Transverse colon (tissue), 4 donors: Measurements from ENCODE around the gene SULF2. TPM values are rescaled to one million over a fixed set of nuclear protein-coding genes. Genes with fewer than 3 reads are reported as not detected.

Experiments
- DNase-seq: peaks from one replicate; pipeline ENCODE4 v3.0.0-alpha.2; 2019
- H3K27ac ChIP-seq, 4 donors: fragments of 200-600 bp; sonication (generic); 2 replicates each; pipeline ENCODE4 v1.5.1; 2016 to 2018; ENCODE audit warnings: inconsistent platforms in 4 of 4
- H3K27me3 ChIP-seq: fragments of 200-600 bp; sonication (generic); 2 replicates; pipeline ENCODE4 v1.5.1; 2017; ENCODE audit warnings: inconsistent platforms
- H3K36me3 ChIP-seq, 4 donors: fragments of 200-600 bp; sonication (generic); 2 replicates each; pipeline ENCODE4 v1.5.1; 2017 to 2019; ENCODE audit warnings: inconsistent platforms in 4 of 4
- H3K4me1 ChIP-seq, 4 donors: fragments of 200-600 bp; sonication (generic); 2 replicates each; pipeline ENCODE4 v1.5.1; 2017 to 2020; ENCODE audit warnings: inconsistent platforms in 4 of 4
- H3K4me3 ChIP-seq, 4 donors: fragments of 200-600 bp; sonication (generic); 1 replicate in 1 of 4; 2 replicates in 3 of 4; pipeline versions ENCODE4 v1.5.1 to v1.6.1; 2017 to 2019; ENCODE audit warnings: inconsistent platforms in 4 of 4
- H3K9me3 ChIP-seq, 2 donors: fragments of 200-600 bp; sonication (generic); 2 replicates each; pipeline ENCODE4 v1.5.1; 2017 to 2019; ENCODE audit warnings: inconsistent platforms in 2 of 2
- CTCF ChIP-seq, 5 experiments: fragments of 200-600 bp in 3 of 5; fragments of 450-650 bp in 2 of 5; sonication (generic) in 3 of 5; IDR thresholded peaks; 1 replicate in 2 of 5; 2 replicates in 3 of 5; pipeline ENCODE4 v1.5.1; 2016 to 2017; ENCODE audit warnings: antibody characterized with exemption in 5 of 5, inconsistent platforms in 3 of 5, mild to moderate bottlenecking in 2 of 5, moderate library complexity in 1 of 5
- EP300 ChIP-seq: sonication (generic); formaldehyde crosslinking; IDR thresholded peaks from one replicate; pipeline ENCODE4 v1.6.1; 2017; ENCODE audit warnings: antibody characterized with exemption, low read depth
- POLR2A ChIP-seq: fragments of 450-650 bp; IDR thresholded peaks from one replicate; pipeline ENCODE4 v1.6.1; 2016; ENCODE audit warnings: antibody characterized with exemption, mild to moderate bottlenecking, moderate library complexity
- POLR2AphosphoS5 ChIP-seq, 3 donors: sonication (generic); formaldehyde crosslinking; IDR thresholded peaks; one replicate each; pipeline ENCODE4 v1.6.1; 2016; ENCODE audit warnings: antibody characterized with exemption in 3 of 3
- WGBS, 2 donors: methylation state at CpG; one replicate each; pipeline ENCODE4 v1.1.5; 2018; ENCODE audit warnings: low coverage in 1 of 2; 5-methylcytosine and 5-hydroxymethylcytosine counted together
- in situ Hi-C, 4 donors: fragments of 200-750 bp; cut with MboI; loops; one replicate each; pipeline versions ENCODE4 v1.15.0 to v1.15.1; 2017; ENCODE audit warnings: low sequenced_read_pairs in 3 of 4, low pct_ligation_motif_present in 1 of 4, low pct_unique_long_range_greater_than_20kb in 1 of 4
- intact Hi-C: fragments of 100-400 bp; cut with DNase I; formaldehyde crosslinking; loops from one replicate; pipeline ENCODE4 v1.15.1; 2023; ENCODE audit warnings: low total_unique reads
- total RNA-seq, 4 donors: library from RNA; depleted of rRNA; stranded (reverse); fragments of >200 nt; gene quantifications; one replicate each; pipeline ENCODE4 v1.1.0, GENCODE V29; 2016

SULF2 gene
- total RNA-seq, 4 donors from 2014 or later, result 103 to 257 (median 191) TPM

DNA sequence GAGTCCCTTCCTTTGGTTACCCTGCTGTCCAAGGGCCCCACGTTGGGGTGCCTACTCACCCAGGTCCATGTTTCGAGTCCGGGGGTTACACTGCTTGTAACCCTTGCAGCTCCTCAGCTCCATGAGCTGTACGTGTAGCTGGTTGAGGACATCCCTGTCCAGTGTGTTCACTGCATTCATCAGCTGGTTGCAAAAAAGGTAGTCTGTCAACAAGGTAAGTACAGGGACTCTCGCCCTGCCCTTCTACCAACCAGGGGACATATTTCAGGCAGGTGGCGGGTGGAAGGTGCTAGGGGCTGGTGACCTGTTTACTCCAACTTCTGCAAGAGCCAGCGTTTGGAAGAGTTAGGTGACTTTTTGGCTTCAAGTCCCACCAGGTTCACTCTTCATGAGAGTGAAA lies 123.6 kb downstream of the SULF2 start:
- in situ Hi-C loops (loop anchor here in 2 of 4 donors (10.0 kb wide), 2 partner anchors 953 to 963 kb away; no protein-coding TSS in a partner anchor), intact Hi-C loops (no loop called here)
- Histone ChIP-seq H3K36me3 (peaks cover 0 to 4% (median 0%) of the 10 kb centered on the region in 4 donors), H3K27ac (no peak overlapping the region), H3K4me1 (peaks cover 0 to 8% (median 4%) of the 10 kb centered on the region in 4 donors), H3K4me3 (no peak overlapping the region), H3K9me3 (no peaks in the 10 kb centered on the region), H3K27me3 (no peaks in the 10 kb centered on the region)
- DNase-seq, result no peak
- 84% methylated on average over 7 of the region's 7 CpGs; no CpG with 5 or more reads in 1 of the 2 donors for WGBS, 2 donors
- TF ChIP-seq CTCF (IDR thresholded peaks at IDR 0.05) (no peak), POLR2AphosphoS5 (IDR thresholded peaks at IDR 0.05) (no peak), EP300 (no peak), POLR2A (no peak)

- no peak for DNase-seq
- H3K9me3 ChIP-seq, result no peaks in the 10 kb centered on the region
- in situ Hi-C loops, result loop anchor here in 2 of 4 donors (10.0 kb wide), 2 partner anchors 954 to 964 kb away; no protein-coding TSS in a partner anchor
- WGBS, 2 donors, result 89 to 90% methylated on average over 10 to 12 of the region's 12 CpGs
- peaks cover 0 to 8% (median 4%) of the 10 kb centered on the region in 4 donors for H3K4me1 ChIP-seq
- H3K27ac ChIP-seq, result no peak overlapping the region
- intact Hi-C loops, result no loop called here
- peaks cover 0 to 4% (median 0%) of the 10 kb centered on the region in 4 donors for H3K36me3 ChIP-seq
- no peak for TF ChIP-seq POLR2A
- TF ChIP-seq EP300, result no peak
- TF ChIP-seq POLR2AphosphoS5 (IDR thresholded peaks at IDR 0.05), result no peak
- no peak for TF ChIP-seq CTCF (IDR thresholded peaks at IDR 0.05)
- no peaks in the 10 kb centered on the region for H3K27me3 ChIP-seq
- H3K4me3 ChIP-seq, result no peak overlapping the region
Observed at GRCh38 chr20:47660983-47661700, 124.1 kb downstream of the SULF2 start.

- in situ Hi-C loops, result loop anchor here in 2 of 4 donors (10.0 kb wide), 2 partner anchors 954 to 964 kb away; no protein-coding TSS in a partner anchor
- WGBS, 2 donors, result 88 to 90% methylated on average over 2 of the region's 2 CpGs
Observed at GRCh38 chr20:47660602-47660905, 124.7 kb downstream of the SULF2 start.

More at GRCh38 chr20:47660602-47660905, 124.7 kb downstream of the SULF2 start:
- H3K36me3 ChIP-seq, result peaks cover 0 to 6% (median 0%) of the 10 kb centered on the region in 4 donors
- H3K27ac ChIP-seq, result no peak overlapping the region
- H3K4me3 ChIP-seq, result no peak overlapping the region
- TF ChIP-seq POLR2A (no peak), POLR2AphosphoS5 (IDR thresholded peaks at IDR 0.05) (no peak), CTCF (IDR thresholded peaks at IDR 0.05) (no peak), EP300 (no peak)
- intact Hi-C loops, result no loop called here
- no peaks in the 10 kb centered on the region for H3K27me3 ChIP-seq
- H3K4me1 ChIP-seq, result peaks cover 0 to 8% (median 4%) of the 10 kb centered on the region in 4 donors
- no peaks in the 10 kb centered on the region for H3K9me3 ChIP-seq
- DNase-seq, result no peak
